ENCODE results near the gene SIPA1L3.

SIPA1L3 gene

GRCh38 chr19:37957176-37957575 is 50.2 kb downstream of the SIPA1L3 start:
- in situ Hi-C loops (cut with MboI; ENCODE audit: low pct_unique_long_range_greater_than_20kb, low sequenced_read_pairs, unreplicated experiment): no loop called here
- DNase-seq (ENCODE audit: low spot score): no peak

GRCh38 chr19:37959665-37960114 is 52.7 kb downstream of the SIPA1L3 start:
- no peak for DNase-seq (ENCODE audit: low spot score)
- in situ Hi-C loops (cut with MboI; ENCODE audit: low pct_unique_long_range_greater_than_20kb, low sequenced_read_pairs, unreplicated experiment): no loop called here
- no peak for TF ChIP-seq CTCF (IDR thresholded peaks at IDR 0.05; ENCODE audit: extremely low read depth, insufficient read depth, missing control alignments)

More at GRCh38 chr19:37957176-37957575, 50.2 kb downstream of the SIPA1L3 start:
- TF ChIP-seq CTCF (IDR thresholded peaks at IDR 0.05; ENCODE audit: extremely low read depth, insufficient read depth, missing control alignments): no peak

DNA sequence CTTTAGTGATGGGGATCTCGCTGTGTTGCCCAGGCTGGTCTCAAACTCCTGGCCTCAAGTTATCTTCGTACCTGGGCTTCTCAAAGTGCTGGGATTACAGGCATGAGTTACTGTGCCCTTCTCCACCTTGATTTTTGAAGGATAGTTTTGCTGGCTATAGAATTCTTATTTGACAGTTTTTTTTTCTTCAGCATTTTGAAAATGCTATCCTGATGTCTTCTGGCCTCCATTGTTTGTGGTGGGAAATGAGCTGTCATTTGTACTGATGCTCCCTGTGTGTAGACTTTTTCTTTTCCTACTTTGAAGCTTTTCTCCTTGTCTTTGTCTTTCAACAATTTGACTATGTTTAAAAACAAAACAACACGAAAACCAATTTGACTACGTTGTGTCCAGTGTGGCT is 54.2 kb downstream of the SIPA1L3 start:
- TF ChIP-seq CTCF (IDR thresholded peaks at IDR 0.05; ENCODE audit: extremely low read depth, insufficient read depth, missing control alignments): no peak
- in situ Hi-C loops (cut with MboI; ENCODE audit: low pct_unique_long_range_greater_than_20kb, low sequenced_read_pairs, unreplicated experiment): no loop called here
- no peak for DNase-seq (ENCODE audit: low spot score)

DNA sequence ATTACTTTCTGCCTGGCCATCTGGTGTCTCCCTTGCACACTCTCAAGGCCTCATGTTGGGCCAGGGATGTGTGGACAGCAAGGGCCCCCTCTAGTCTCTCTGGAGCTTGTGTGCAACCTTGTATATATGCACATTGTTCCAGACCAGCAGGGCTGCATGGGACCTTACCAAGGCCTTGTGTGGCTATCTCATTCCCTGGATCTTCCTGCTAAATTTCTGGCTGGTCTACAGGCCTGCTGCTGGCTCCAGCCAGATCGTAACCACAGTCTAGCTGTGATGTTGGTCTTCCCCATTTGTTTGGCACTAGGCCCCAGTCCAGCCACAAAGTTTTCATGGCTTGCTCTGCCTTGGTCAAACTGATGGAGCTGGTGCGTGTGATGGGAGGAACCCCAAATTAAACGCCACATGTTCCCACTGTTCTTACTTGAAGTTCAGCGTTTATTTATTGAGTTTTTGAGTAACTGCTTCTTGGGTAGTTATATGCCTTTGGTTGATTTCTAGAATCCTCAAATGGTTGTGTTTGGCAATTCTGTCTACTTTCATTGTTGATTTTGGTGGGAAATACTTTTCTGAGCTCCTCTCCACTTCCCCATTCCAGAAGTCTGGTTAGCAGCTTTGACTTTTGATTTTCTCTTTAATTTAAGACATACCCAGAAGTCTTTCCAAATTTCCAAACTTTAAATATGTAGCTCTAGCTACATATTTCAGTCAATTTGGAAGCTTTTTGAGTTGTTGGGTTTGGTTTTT is 56.4 kb downstream of the SIPA1L3 start:
- no peak for TF ChIP-seq CTCF (IDR thresholded peaks at IDR 0.05; ENCODE audit: extremely low read depth, insufficient read depth, missing control alignments)
- in situ Hi-C loops (cut with MboI; ENCODE audit: low pct_unique_long_range_greater_than_20kb, low sequenced_read_pairs, unreplicated experiment): no loop called here
- DNase-seq (ENCODE audit: low spot score): no peak

DNA sequence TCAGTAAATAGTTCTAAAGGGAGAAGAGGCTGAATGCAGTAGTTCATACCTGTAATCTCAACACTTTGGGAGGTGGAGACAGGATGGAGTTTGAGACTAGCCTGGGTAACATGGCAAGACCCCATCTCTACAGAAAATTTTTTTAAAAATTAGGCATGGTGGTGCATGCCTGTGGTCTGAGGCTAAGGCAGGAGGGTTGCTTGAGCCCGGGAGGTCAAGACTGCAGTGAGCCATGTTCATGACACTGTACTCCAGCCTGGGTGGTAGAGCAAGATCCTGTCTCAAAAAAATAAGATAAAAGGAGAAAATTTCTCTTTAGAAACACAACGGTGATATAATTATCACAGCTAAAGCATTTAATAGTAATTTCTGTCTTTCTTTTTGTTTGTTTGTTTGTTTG is 57.1 kb downstream of the SIPA1L3 start:
- DNase-seq (ENCODE audit: low spot score): no peak
- in situ Hi-C loops (cut with MboI; ENCODE audit: low pct_unique_long_range_greater_than_20kb, low sequenced_read_pairs, unreplicated experiment): no loop called here
- TF ChIP-seq CTCF (IDR thresholded peaks at IDR 0.05; ENCODE audit: extremely low read depth, insufficient read depth, missing control alignments): no peak

GRCh38 chr19:37966211-37966661 is 59.2 kb downstream of the SIPA1L3 start:
- in situ Hi-C loops (cut with MboI; ENCODE audit: low pct_unique_long_range_greater_than_20kb, low sequenced_read_pairs, unreplicated experiment): no loop called here
- TF ChIP-seq CTCF (IDR thresholded peaks at IDR 0.05; ENCODE audit: extremely low read depth, insufficient read depth, missing control alignments): no peak
- no peak for DNase-seq (ENCODE audit: low spot score)

Measured in GM13977 (cell line).